ENCODE results near the gene CSMD2.

GRCh38 chr1:33918368-33918767 lies 246.7 kb downstream of the CSMD2 start:
- TF ChIP-seq BRCA1 (IDR thresholded peaks at IDR 0.05; ENCODE audit: low read depth, low read length): no peak
- TF ChIP-seq CTCF (IDR thresholded peaks at IDR 0.05; ENCODE audit: control extremely low read depth in 1 of 3, insufficient read depth in 1 of 3, low read depth in 1 of 3, low read length in 3 of 3): no peak
- TF ChIP-seq CHD2 (IDR thresholded peaks at IDR 0.05; ENCODE audit: low read length): no peak
- no peak for TF ChIP-seq SP2 (IDR thresholded peaks at IDR 0.05; ENCODE audit: low read length)
- no peak for TF ChIP-seq SRF (IDR thresholded peaks at IDR 0.05; ENCODE audit: low read depth, low read length)
- TF ChIP-seq SAP30 (IDR thresholded peaks at IDR 0.05; ENCODE audit: insufficient read depth, insufficient replicate concordance, low read length): no peak
- no peak for TF ChIP-seq CEBPB (IDR thresholded peaks at IDR 0.05; ENCODE audit: low read depth, low read length)
- TF ChIP-seq EP300 (IDR thresholded peaks at IDR 0.05; ENCODE audit: borderline replicate concordance in 1 of 2, low read depth in 2 of 2, low read length in 2 of 2): no peak
- no peak for TF ChIP-seq SIN3A (conservative IDR thresholded peaks at IDR 0.05 in 1 of 2, IDR thresholded peaks at IDR 0.05 in 1 of 2; ENCODE audit: low read depth in 1 of 2, low read length in 2 of 2)
- no peak for TF ChIP-seq JUND (IDR thresholded peaks at IDR 0.05; ENCODE audit: low read length)
- TF ChIP-seq YY1 (IDR thresholded peaks at IDR 0.05; ENCODE audit: low read depth, low read length): no peak
- TF ChIP-seq POLR2A (IDR thresholded peaks at IDR 0.05; ENCODE audit: control extremely low read depth in 1 of 2, low read depth in 2 of 2, low read length in 2 of 2): no peak
- TF ChIP-seq HDAC6 (IDR thresholded peaks at IDR 0.05; ENCODE audit: low read depth, low read length): no peak
